ENCODE measurements around the gene CASZ1. TPM values are rescaled to one million over a fixed set of nuclear protein-coding genes. Genes with fewer than 3 reads are reported as not detected.

CASZ1 gene
- total and polyA plus RNA-seq, 9 donors, result 2.4 to 15.7 (median 4.0) TPM

- H3K4me3 ChIP-seq, result no peak overlapping the region
- no peaks in the 10 kb centered on the region for H3K4me1 ChIP-seq (ENCODE audit: insufficient read depth)
- no peak for DNase-seq
- no peaks in the 10 kb centered on the region for H3K36me3 ChIP-seq
- no peaks in the 10 kb centered on the region for H3K27me3 ChIP-seq
- intact Hi-C loops (cut with DNase I), result no loop called here
- no peak overlapping the region for H3K27ac ChIP-seq
- no peaks in the 10 kb centered on the region for H3K9me3 ChIP-seq
- 87 to 90% (median 88%) methylated on average over 7 of the region's 7 CpGs for WGBS, 3 donors
- TF ChIP-seq POLR2A (IDR thresholded peaks at IDR 0.05) (no peak), EP300 (IDR thresholded peaks at IDR 0.05) (no peak), CTCF (IDR thresholded peaks at IDR 0.05) (no peak)
Measured at GRCh38 chr1:10768552-10768951, 27.9 kb downstream of the CASZ1 start.

- WGBS, 3 donors, result 91 to 93% (median 92%) methylated on average over 9 of the region's 9 CpGs
- intact Hi-C loops (cut with DNase I), result no loop called here
- H3K9me3 ChIP-seq, result no peaks in the 10 kb centered on the region
- H3K27ac ChIP-seq, result no peak overlapping the region
- no peaks in the 10 kb centered on the region for H3K36me3 ChIP-seq
- H3K4me1 ChIP-seq (ENCODE audit: insufficient read depth), result no peaks in the 10 kb centered on the region
- no peak for DNase-seq
- H3K27me3 ChIP-seq, result no peaks in the 10 kb centered on the region
- TF ChIP-seq CTCF (IDR thresholded peaks at IDR 0.05) (no peak), POLR2A (IDR thresholded peaks at IDR 0.05) (no peak), EP300 (IDR thresholded peaks at IDR 0.05) (no peak)
- H3K4me3 ChIP-seq, result no peak overlapping the region
Measured at GRCh38 chr1:10767282-10767681, 29.2 kb downstream of the CASZ1 start.

- no peaks in the 10 kb centered on the region for H3K36me3 ChIP-seq
- no peaks in the 10 kb centered on the region for H3K9me3 ChIP-seq
- H3K27ac ChIP-seq, result no peak overlapping the region
- H3K4me3 ChIP-seq, result no peak overlapping the region
- WGBS, 3 donors, result 53 to 61% (median 55%) methylated on average over 17 of the region's 17 CpGs
- no peak for TF ChIP-seq CTCF (IDR thresholded peaks at IDR 0.05)
- no peak for TF ChIP-seq EP300 (IDR thresholded peaks at IDR 0.05)
- no peak for TF ChIP-seq POLR2A (IDR thresholded peaks at IDR 0.05)
- H3K27me3 ChIP-seq, result no peaks in the 10 kb centered on the region
- H3K4me1 ChIP-seq (ENCODE audit: insufficient read depth), result no peaks in the 10 kb centered on the region
- DNase-seq, result no peak
- intact Hi-C loops (cut with DNase I), result no loop called here
Measured at GRCh38 chr1:10765734-10766478, 30.5 kb downstream of the CASZ1 start.

- WGBS, 3 donors, result 65 to 77% (median 68%) methylated on average over 15 of the region's 15 CpGs
- TF ChIP-seq CTCF (IDR thresholded peaks at IDR 0.05), result no peak
- TF ChIP-seq EP300 (IDR thresholded peaks at IDR 0.05), result no peak
- TF ChIP-seq POLR2A (IDR thresholded peaks at IDR 0.05), result no peak
- no peak for DNase-seq
Measured at GRCh38 chr1:10765304-10765703, 31.1 kb downstream of the CASZ1 start.

More at GRCh38 chr1:10765304-10765703, 31.1 kb downstream of the CASZ1 start:
- H3K4me1 ChIP-seq (ENCODE audit: insufficient read depth), result no peaks in the 10 kb centered on the region
- H3K27ac ChIP-seq, result no peak overlapping the region
- H3K4me3 ChIP-seq, result no peak overlapping the region
- H3K27me3 ChIP-seq, result no peaks in the 10 kb centered on the region
- intact Hi-C loops (cut with DNase I), result no loop called here
- no peaks in the 10 kb centered on the region for H3K9me3 ChIP-seq
- no peaks in the 10 kb centered on the region for H3K36me3 ChIP-seq
